ENCODE results near the gene EMILIN1.
"Not testable (repeated sequence)": the region's sequence is repeated elsewhere in the genome, so short reads cannot be mapped to it uniquely, and the experiment has no call there.

EMILIN1 gene

DNA sequence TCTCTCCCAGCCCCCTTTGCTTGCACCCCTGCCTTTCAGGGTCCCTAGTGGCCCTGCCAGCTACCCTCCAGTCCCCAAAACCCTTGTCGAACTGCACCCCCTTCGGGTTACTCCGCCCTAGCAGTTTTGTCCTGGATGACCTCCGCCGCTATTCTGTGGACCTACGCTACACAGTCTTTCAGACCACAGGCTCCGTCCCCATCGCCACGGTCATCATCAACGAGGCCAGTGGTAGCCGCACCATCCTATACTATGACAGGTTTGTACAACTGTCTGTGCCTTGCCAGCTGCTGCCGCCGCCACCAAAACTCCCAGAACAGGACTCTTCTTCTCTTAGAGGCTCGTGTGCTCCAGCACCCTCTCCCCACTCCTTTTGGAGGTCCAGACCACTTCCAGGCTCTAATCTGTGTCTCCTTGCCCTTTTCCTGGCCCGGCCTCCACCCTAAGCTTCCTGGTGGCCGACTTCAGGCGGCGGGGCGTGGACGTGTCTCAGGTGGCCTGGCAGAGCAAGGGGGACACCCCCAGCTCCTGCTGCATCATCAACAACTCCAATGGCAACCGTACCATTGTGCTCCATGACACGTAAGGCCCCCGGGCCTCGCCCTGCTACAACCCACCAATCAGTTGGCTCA is 16.1 kb downstream of the EMILIN1 start:
- DNase-seq (ENCODE audit: low read depth): no peak

DNA sequence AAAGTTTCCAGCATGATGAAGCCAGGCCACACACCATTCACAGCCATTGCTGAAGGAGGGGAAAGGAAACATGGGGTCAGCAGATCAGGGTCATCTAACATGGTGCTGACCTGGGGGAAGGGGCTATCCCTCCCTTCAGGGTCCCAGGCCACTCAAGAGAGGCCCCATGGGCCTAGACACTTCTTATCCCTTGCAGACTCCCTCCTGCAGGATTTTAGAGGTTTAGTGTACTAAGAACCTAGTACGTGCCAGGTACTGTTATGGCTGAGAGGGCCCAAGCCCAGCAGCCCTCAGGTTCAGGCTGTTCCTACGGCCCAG is 17.0 kb downstream of the EMILIN1 start:
- DNase-seq (ENCODE audit: low read depth): no peak

DNA sequence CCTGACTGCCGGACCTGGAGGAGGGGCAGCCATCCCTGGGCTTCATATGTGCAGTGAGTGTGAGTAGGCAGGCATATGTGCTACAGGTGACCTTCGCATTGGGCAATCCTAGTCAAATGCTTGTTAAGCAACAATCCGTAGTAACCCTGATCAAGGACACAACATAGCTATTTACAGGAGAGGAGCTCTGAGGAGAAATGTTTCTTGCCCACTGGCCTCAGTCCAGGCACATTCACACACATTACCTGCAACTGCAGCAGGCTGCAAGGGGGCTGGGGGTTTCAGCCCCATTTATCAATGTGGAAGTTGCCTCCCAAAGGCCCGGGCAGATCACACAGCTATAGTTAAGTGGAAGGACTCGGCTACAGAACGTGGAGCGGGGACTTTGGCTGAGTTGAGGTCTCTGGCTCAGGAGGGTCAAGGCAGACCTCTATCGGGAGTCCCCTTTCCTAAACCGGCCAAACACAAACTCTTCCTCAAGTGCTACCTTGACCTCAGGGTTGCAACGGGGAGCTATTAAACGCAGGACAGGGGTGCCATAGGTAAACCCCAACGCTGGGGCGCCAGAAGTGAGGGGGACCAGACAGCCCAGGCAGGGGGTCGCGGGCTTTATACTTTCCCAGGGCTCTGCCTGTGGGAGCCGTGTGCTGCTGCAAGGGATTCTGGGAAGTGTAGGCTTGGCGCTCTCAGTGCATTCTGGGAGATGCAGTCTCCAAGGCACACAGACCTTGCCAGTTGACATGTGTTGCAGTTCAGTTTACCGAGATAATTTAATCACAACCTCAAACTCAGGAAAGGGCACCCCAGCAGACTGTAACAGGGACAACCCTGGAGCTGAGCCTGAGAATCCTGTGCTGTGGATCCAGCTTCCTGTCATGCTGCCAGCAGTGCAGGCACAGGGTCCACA is 17.6 kb downstream of the EMILIN1 start:
- no peak for DNase-seq (ENCODE audit: low read depth)

DNA sequence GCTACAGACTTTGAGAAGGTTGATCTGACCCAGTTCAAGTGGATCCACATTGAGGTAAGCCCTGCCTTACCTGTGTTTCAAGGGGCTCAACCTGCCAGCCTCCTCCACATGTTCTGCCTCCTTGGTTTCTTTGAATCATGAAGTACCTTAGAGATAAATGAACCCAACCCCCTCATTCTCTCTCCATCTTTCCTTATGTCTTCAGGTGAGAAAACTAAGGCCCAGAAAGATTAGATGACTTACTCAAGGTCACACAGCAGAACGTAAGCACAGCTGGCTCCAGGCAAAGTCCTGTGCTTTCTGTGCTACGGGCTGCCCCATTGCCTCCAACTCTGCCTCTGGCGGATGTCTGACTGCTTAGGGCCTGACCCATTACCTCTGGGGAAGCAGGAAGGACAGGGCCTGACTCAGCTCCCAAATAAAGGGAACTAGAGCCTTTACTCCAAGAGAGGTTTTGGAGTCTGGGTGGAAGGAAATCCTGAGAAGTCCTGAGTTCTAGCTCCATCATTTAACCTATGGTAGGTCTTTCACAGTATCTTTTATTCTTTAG is 18.4 kb downstream of the EMILIN1 start:
- DNase-seq (ENCODE audit: low read depth): no peak

DNA sequence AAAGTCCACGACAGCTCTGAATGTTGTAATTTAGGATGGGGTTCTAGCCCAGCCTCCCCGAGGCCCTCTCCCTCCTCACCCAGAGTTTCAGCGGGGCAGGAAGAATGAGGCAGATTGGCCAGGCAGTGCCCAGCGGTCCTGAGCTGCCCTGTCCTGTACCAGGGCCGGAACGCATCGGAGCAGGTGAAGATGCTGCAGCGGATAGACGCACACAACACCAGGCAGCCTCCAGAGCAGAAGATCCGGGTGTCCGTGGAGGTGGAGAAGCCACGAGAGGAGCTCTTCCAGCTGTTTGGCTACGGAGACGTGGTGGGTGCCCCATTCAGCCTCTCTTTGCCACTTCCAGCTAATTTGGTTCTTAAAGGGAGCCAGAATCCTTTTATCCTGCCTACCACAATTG is 18.9 kb downstream of the EMILIN1 start:
- no peak for DNase-seq (ENCODE audit: low read depth)

DNA sequence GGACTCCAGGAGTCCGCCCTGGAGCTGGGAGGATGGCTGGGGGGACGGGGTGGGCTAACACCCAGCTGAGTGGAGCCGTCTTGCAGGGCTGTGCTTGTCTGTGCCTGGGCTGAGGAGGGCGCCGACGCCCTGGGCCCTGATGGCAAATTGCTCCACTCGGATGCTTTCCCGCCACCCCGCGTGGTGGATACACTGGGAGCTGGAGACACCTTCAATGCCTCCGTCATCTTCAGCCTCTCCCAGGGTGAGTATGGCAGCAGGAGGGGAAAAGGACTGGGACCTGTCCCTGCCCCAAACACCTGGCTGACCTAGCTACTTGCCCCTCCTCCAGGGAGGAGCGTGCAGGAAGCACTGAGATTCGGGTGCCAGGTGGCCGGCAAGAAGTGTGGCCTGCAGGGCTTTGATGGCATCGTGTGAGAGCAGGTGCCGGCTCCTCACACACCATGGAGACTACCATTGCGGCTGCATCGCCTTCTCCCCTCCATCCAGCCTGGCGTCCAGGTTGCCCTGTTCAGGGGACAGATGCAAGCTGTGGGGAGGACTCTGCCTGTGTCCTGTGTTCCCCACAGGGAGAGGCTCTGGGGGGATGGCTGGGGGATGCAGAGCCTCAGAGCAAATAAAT is 21.0 kb downstream of the EMILIN1 start:
- no peak for DNase-seq (ENCODE audit: low read depth)

DNA sequence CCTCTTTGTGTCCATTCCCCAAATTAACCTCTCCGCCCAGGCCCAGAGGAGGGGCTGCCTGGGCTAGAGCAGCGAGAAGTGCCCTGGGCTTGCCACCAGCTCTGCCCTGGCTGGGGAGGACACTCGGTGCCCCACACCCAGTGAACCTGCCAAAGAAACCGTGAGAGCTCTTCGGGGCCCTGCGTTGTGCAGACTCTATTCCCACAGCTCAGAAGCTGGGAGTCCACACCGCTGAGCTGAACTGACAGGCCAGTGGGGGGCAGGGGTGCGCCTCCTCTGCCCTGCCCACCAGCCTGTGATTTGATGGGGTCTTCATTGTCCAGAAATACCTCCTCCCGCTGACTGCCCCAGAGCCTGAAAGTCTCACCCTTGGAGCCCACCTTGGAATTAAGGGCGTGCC is 21.6 kb downstream of the EMILIN1 start:
- no peak for DNase-seq (ENCODE audit: low read depth)

DNA sequence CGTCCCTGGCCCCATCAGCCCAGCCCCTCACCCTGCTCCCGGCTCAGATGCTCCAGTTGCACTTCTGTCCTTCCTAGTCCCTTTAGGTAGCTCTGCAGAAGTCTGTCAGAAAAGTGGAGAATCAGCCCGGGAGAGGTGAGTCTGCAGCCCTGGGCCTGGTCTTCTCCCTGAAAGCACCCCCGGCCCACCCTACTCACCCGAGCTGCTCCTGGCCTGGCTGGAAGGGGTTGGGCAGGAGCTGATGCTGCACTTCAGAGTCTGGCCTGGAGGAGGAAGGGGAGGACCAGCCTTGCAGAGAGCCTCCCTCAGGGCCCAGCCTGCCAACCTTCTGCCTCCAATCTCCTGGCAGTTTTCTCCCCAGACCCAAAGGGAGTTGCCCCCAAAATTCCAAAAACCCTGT is 23.9 kb downstream of the EMILIN1 start:
- DNase-seq (ENCODE audit: low read depth): no peak

DNA sequence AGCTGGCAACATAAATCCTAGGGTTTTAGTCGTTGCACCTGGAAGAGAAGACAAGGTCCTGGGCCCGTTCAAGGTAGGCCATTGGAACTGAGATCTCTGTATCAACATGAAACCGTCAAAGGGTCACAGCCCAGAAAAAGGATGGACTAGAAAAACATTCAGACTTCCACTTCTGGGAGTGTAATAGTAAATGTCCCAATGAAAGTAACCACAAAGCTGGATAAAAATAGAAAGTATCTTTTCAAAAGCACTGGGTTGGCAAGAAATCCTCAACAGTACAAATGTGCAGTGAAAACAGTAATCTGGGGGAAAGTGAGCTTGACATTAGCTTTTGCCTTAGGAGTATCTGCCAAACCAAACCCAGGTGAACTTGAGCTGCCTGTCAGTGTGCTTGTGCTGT is 27.6 kb downstream of the EMILIN1 start:
- no peak for DNase-seq (ENCODE audit: low read depth)

DNA sequence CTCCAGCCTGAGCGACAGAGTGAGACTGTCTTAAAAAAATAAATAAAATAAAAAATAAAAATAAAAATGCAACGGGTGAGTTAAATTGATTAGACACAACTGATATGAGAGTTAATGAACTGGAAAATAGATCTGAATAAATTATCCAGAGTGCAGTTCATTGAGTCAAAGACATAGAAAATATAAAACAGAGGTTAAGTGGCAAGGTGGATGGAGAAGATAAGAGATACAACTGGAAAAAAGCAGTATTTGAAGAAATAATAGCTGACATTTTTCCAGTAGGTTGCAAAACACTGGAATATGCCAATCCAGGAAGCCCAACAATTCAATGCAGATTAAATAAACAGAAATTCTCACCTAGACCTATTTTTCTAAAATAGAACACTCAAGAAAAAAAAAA is 29.8 kb downstream of the EMILIN1 start:
- DNase-seq (ENCODE audit: low read depth): no peak

DNA sequence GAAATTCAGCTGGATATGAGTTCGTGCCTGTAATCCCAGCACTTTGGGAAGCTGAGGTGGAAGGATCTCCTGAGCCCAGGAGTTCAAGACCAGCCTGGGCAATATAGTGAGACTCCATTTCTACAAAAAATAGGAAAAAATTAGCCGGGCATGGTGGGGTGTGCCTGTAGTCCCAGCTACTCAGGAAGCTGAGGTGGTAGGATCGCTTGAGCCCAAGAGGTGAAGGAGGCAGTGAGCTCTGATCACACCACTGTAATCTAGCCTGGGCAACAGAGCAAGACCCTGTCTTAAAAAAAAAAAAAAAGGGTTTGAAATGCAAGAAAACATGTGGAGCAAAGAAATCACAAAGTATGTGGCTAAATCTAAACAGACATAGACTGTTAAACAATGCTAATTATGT is 30.7 kb downstream of the EMILIN1 start:
- DNase-seq (ENCODE audit: low read depth): no peak

DNA sequence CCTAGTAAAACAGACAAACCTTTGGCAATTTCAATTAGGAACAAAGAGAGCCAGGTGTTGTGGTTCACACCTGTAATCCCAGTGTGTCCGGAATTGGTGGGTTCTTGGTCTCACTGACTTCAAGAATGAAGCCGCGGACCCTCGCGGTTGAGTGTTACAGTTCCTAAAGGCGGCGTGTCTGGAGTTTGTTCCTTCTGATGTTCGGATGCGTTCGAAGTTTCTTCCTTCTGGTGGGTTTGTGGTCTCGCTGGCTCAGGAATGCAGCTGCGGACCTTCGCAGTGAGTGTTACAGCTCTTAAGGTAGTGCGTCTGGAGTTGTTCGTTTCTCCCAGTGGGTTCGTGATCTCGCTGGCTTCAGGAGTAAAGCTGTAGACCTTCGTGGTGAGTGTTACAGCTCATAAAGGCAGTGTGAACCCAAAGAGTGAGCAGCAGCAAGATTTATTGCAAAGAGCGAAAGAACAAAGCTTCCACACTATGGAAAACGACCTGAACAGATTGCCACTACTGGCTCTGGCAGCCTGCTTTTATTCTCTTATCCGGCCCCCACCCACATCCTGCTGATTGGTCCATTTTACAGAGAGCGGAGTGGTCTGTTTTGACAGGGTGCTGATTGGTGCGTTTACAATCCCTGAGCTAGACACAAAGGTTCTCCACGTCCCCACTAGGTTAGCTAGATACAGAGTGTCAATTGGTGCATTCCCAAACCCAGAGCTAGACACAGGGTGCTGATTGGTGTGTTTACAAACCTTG is 32.4 kb downstream of the EMILIN1 start:
- DNase-seq (ENCODE audit: low read depth): not testable (repeated sequence)

DNA sequence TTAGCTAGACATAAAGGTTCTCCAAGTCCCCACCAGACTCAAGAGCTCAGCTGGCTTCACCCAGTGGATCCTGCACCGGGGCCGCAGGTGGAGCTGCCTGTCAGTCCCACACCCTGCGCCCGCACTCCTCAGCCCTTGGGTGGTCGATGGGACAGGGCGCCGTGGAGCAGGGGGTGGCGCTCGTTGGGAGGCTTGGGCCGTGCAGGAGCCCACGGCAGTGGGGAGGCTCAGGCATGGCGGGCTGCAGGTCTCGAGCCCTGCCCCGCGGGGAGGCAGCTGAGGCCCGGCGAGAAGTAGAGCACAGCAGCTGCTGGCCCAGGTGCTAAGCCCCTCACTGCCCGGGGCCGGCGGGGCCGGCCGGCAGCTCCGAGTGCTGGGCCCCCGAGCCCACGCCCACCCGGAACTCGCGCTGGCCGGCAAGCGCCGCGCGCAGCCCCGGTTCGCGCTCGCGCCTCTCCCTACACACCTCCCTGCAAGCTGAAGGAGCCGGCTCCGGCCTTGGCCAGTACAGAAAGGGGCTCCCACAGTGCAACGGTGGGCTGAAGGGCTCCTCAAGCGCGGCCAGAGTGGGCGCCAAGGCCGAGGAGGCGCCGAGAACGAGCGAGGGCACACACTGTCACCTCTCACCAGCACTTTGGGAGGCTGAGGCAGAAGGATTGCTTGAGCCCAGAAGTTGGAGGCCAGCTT is 33.1 kb downstream of the EMILIN1 start:
- not testable (repeated sequence) for DNase-seq (ENCODE audit: low read depth)

DNA sequence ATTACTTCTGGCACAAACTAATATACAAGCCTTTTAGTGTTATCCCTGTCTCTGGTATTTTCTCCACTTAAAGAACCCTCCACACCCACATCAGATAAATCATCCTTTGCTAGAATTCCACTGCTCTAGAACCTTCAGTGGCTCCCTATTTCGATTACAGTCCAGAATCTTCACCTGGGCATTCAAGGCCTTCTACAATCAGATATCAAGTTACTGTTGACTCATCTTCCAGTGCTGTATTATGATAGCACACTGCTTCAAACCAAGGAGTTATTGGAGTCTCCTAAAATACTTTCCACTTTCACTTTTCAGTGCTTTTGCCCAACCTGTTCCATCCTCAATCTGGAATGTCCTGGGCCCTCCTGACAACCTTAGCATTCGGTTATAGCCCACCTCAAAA is 37.1 kb downstream of the EMILIN1 start:
- no peak for DNase-seq (ENCODE audit: low read depth)

DNA sequence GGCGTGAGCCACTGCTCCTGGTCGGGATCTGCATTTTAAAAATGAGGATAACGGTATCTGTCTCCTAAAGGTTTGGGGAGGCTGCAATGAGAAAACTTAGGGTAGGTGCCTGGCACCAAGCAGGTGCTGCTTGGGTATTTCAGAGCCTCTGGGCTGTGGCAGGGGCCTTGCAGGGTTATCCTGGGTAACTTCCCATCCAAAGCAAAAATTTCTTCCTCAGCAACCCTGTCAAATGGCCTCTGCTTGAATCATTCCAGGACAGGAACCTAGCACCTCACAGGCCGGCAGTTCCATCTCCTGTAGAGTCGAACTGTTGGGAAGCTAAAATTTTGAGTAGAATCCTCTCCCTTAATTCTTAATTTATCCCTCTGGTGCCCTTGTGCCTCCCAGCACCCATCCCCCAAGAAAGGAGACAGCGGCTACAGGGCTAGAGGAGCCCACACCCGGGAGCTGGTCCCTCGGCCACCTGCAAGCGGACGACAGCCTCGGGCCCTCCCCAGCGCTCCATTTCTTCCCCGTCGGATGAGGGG is 39.6 kb downstream of the EMILIN1 start:
- no peak for DNase-seq (ENCODE audit: low read depth)

DNA sequence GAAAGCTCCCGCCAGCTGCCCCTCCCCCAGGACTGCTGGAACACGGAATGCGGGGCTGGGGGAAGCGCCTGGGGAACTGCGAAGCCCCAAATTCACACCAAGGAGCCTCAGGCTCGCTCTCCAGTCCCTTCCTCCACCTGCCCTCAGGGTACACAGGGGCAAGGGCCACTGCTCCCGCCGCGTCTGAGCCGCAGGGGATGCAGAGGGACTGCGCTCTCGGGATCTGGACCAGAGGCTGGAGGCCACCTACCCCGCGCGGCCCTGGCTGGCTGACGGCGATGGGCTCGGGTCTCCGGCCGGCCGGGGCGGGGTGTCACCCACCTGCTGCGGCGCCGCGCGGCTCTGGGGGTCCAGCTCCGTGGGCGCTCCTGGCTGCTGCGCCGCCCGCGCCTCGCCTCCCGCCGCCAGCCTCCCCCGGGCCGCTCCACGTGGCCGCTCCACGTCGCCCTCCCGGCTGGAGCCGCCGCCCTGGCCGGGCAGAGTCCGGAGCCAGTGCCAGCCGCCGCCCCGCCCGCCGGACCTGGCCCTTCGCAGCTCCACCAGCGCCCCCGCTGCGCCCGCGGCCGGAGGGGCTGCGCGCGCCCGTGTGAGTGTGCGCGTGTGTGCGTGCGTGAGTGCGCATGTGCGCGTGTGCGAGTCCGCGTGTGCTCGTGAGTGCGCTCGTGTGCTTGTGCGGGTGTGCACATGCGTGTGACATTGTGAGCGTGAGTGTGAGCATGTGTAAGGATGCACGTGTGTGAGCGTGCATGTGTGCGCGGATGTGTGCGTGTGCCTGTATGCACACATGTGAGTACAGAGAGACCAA is 40.3 kb downstream of the EMILIN1 start, which contains the start of gene CGREF1:
TSS of gene CGREF1 (minus strand) at position 604 of the 805 bp plus-strand sequence. CDS start 14,762 bp downstream, outside the sequence.
- DNase-seq (ENCODE audit: low read depth): no peak

DNA sequence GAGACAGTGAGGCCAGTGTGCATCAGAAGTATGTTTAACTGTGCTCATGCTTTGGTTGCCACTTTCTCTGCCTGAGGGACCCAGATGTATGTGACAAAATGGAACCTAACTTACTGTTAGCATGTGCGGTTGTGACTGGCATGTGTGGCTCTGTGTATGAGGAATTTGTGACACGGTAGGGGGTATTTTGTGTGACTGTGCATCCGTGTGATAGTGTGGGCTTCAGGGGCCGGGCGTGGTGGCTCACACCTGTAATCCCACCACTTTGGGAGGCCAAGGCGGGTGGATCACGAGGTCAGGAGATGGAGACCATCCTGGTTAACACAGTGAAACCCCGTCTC is 40.9 kb downstream of the EMILIN1 start:
- DNase-seq (ENCODE audit: low read depth): not testable (repeated sequence)

DNA sequence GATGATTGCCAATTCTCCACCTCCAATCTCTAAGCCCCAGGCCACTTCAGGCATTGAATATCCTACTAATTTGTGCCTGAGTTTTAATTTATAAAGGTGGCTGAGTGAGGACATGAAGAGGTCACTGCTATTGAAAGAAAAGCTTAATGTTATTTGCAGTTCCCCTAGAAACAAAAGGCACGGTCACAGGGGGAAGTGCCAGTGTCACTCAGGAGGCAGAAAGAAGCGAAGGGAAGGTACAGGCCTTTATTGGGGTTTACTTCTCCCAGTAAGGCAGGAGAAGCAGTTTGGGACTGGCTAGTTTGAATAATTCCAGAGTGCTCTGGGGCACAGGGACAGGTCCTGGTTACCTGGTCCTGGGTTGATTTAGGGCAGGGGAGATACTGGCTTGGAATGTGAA is 43.5 kb downstream of the EMILIN1 start:
- no peak for DNase-seq (ENCODE audit: low read depth)

DNA sequence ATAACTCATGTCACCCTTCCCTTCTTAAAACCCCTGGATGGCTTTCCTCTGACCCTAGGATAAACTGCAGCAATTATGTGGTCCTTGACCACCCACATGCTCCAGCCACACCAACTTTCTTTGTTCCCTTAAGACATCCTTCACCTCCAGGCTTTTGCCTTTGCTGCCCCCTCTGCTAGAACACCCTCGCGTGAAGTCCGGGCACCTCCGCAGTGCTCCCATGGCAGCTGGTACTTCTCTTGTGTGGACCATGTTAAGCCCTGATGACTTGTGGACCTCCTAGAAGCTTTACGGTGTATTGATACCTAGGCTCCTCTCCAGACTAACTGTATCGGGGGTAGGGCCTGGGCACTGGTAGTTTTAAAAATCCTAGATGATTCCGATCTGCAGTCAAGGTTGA is 44.4 kb downstream of the EMILIN1 start:
- no peak for DNase-seq (ENCODE audit: low read depth)

DNA sequence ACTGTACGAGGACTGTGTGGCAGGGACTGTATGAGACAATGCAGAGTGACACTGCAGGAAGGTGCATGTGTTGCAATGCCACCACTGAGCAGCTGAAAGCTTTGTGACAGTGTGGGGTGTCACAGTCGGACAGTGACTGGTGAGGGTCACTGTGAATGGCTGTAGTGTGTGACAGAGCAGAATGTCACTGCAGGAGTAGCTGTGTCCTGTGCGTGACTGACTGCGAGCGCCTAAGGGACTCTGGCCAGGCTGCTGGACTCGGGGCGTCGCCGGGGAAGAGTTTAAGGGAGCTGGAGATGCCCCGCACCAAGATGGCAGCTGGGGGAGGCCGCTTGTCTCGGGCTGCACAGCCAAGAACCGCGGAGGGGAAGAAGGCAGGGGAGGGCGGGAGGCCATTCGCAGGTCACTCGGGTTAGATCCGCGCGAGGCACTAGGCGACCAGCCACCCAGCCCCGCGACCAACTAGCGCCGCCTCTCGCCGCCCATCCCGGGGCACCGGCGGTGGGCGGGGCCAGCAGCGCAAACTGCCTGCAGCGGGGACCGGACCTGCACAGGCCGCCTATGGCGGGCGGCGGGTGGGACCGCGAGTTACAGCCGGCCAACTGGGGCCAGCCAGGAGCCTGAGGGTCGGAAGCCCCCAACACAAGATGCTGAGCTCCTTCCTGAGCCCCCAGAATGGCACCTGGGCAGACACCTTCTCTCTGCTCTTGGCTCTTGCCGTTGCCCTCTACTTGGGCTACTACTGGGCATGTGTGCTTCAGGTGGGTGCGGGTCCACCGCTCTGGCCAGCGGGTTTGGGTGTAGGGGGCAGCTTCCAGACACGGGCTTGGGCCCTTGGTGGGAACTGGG is 45.1 kb downstream of the EMILIN1 start, which contains the start of gene ABHD1:
TSS of gene ABHD1 (plus strand) at position 514 of the 849 bp plus-strand sequence. CDS start at position 648, 134 bp downstream.
- DNase-seq (ENCODE audit: low read depth): peak; percentile 64

All from T-helper 22 cell (primary cell).